Measurements from ENCODE around the gene LHPP.

Gene LHPP

GRCh38 chr10:124653311-124653710 lies 191.7 kb downstream of the LHPP start:
- Histone ChIP-seq H3K9ac (ENCODE audit: low read length) (no peak overlapping the region), H3K27ac (ENCODE audit: low read length) (no peak overlapping the region), H3K36me3 (ENCODE audit: control insufficient read depth, low read depth, low read length) (no peaks in the 10 kb centered on the region), H3K27me3 (ENCODE audit: control insufficient read depth, insufficient read depth, low read length) (no peaks in the 10 kb centered on the region), H3K9me3 (ENCODE audit: control insufficient read depth, low read depth, low read length) (no peaks in the 10 kb centered on the region), H3K4me3 (ENCODE audit: low read length) (no peak overlapping the region), H3K4me1 (ENCODE audit: control insufficient read depth, low read depth, low read length) (peaks cover 7% of the 10 kb centered on the region)

GRCh38 chr10:124653811-124654651 lies 192.4 kb downstream of the LHPP start:
- peaks cover 7% of the 10 kb centered on the region for H3K4me1 ChIP-seq (ENCODE audit: control insufficient read depth, low read depth, low read length)
- H3K36me3 ChIP-seq (ENCODE audit: control insufficient read depth, low read depth, low read length) = no peaks in the 10 kb centered on the region
- H3K27ac ChIP-seq (ENCODE audit: low read length) = no peak overlapping the region
- H3K9me3 ChIP-seq (ENCODE audit: control insufficient read depth, low read depth, low read length) = no peaks in the 10 kb centered on the region
- no peaks in the 10 kb centered on the region for H3K27me3 ChIP-seq (ENCODE audit: control insufficient read depth, insufficient read depth, low read length)
- no peak overlapping the region for H3K4me3 ChIP-seq (ENCODE audit: low read length)
- no peak overlapping the region for H3K9ac ChIP-seq (ENCODE audit: low read length)

GRCh38 chr10:124654686-124655085 lies 193.1 kb downstream of the LHPP start:
- no peak overlapping the region for H3K9ac ChIP-seq (ENCODE audit: low read length)
- H3K4me3 ChIP-seq (ENCODE audit: low read length) = no peak overlapping the region
- H3K9me3 ChIP-seq (ENCODE audit: control insufficient read depth, low read depth, low read length) = no peaks in the 10 kb centered on the region
- no peaks in the 10 kb centered on the region for H3K36me3 ChIP-seq (ENCODE audit: control insufficient read depth, low read depth, low read length)
- H3K27ac ChIP-seq (ENCODE audit: low read length) = no peak overlapping the region
- H3K27me3 ChIP-seq (ENCODE audit: control insufficient read depth, insufficient read depth, low read length) = no peaks in the 10 kb centered on the region
- H3K4me1 ChIP-seq (ENCODE audit: control insufficient read depth, low read depth, low read length) = peaks cover 7% of the 10 kb centered on the region

GRCh38 chr10:124655191-124656112 lies 193.8 kb downstream of the LHPP start:
- Histone ChIP-seq H3K4me1 (ENCODE audit: control insufficient read depth, low read depth, low read length) (peaks cover 4% of the 10 kb centered on the region), H3K9me3 (ENCODE audit: control insufficient read depth, low read depth, low read length) (no peaks in the 10 kb centered on the region), H3K4me3 (ENCODE audit: low read length) (no peak overlapping the region), H3K27ac (ENCODE audit: low read length) (no peak overlapping the region), H3K36me3 (ENCODE audit: control insufficient read depth, low read depth, low read length) (no peaks in the 10 kb centered on the region), H3K27me3 (ENCODE audit: control insufficient read depth, insufficient read depth, low read length) (no peaks in the 10 kb centered on the region), H3K9ac (ENCODE audit: low read length) (no peak overlapping the region)

GRCh38 chr10:124656113-124656490 lies 194.5 kb downstream of the LHPP start:
- Histone ChIP-seq H3K4me3 (ENCODE audit: low read length) (no peak overlapping the region), H3K27me3 (ENCODE audit: control insufficient read depth, insufficient read depth, low read length) (no peaks in the 10 kb centered on the region), H3K9ac (ENCODE audit: low read length) (no peak overlapping the region), H3K27ac (ENCODE audit: low read length) (no peak overlapping the region), H3K9me3 (ENCODE audit: control insufficient read depth, low read depth, low read length) (no peaks in the 10 kb centered on the region), H3K4me1 (ENCODE audit: control insufficient read depth, low read depth, low read length) (no peaks in the 10 kb centered on the region), H3K36me3 (ENCODE audit: control insufficient read depth, low read depth, low read length) (no peaks in the 10 kb centered on the region)

- no peaks in the 10 kb centered on the region for H3K4me1 ChIP-seq (ENCODE audit: control insufficient read depth, low read depth, low read length)
- no peaks in the 10 kb centered on the region for H3K27me3 ChIP-seq (ENCODE audit: control insufficient read depth, insufficient read depth, low read length)
- no peak overlapping the region for H3K4me3 ChIP-seq (ENCODE audit: low read length)
- no peak overlapping the region for H3K27ac ChIP-seq (ENCODE audit: low read length)
- H3K9ac ChIP-seq (ENCODE audit: low read length) = no peak overlapping the region
- H3K9me3 ChIP-seq (ENCODE audit: control insufficient read depth, low read depth, low read length) = no peaks in the 10 kb centered on the region
- H3K36me3 ChIP-seq (ENCODE audit: control insufficient read depth, low read depth, low read length) = no peaks in the 10 kb centered on the region
Measured at GRCh38 chr10:124656541-124656940, 194.9 kb downstream of the LHPP start.

- Histone ChIP-seq H3K27ac (ENCODE audit: low read length) (no peak overlapping the region), H3K9me3 (ENCODE audit: control insufficient read depth, low read depth, low read length) (no peaks in the 10 kb centered on the region), H3K9ac (ENCODE audit: low read length) (no peak overlapping the region), H3K4me1 (ENCODE audit: control insufficient read depth, low read depth, low read length) (no peaks in the 10 kb centered on the region), H3K27me3 (ENCODE audit: control insufficient read depth, insufficient read depth, low read length) (no peaks in the 10 kb centered on the region), H3K36me3 (ENCODE audit: control insufficient read depth, low read depth, low read length) (no peaks in the 10 kb centered on the region), H3K4me3 (ENCODE audit: low read length) (no peak overlapping the region)
Measured at GRCh38 chr10:124657806-124658205, 196.2 kb downstream of the LHPP start.

- Histone ChIP-seq H3K4me3 (ENCODE audit: low read length) (no peak overlapping the region), H3K36me3 (ENCODE audit: control insufficient read depth, low read depth, low read length) (no peaks in the 10 kb centered on the region), H3K9ac (ENCODE audit: low read length) (no peak overlapping the region), H3K4me1 (ENCODE audit: control insufficient read depth, low read depth, low read length) (no peaks in the 10 kb centered on the region), H3K27me3 (ENCODE audit: control insufficient read depth, insufficient read depth, low read length) (no peaks in the 10 kb centered on the region), H3K9me3 (ENCODE audit: control insufficient read depth, low read depth, low read length) (no peaks in the 10 kb centered on the region), H3K27ac (ENCODE audit: low read length) (no peak overlapping the region)
Measured at GRCh38 chr10:124658591-124659242, 197.1 kb downstream of the LHPP start.

- Histone ChIP-seq H3K27ac (ENCODE audit: low read length) (no peak overlapping the region), H3K9ac (ENCODE audit: low read length) (no peak overlapping the region), H3K27me3 (ENCODE audit: control insufficient read depth, insufficient read depth, low read length) (no peaks in the 10 kb centered on the region), H3K4me1 (ENCODE audit: control insufficient read depth, low read depth, low read length) (no peaks in the 10 kb centered on the region), H3K9me3 (ENCODE audit: control insufficient read depth, low read depth, low read length) (no peaks in the 10 kb centered on the region), H3K36me3 (ENCODE audit: control insufficient read depth, low read depth, low read length) (no peaks in the 10 kb centered on the region), H3K4me3 (ENCODE audit: low read length) (no peak overlapping the region)
Measured at GRCh38 chr10:124659380-124659779, 197.8 kb downstream of the LHPP start.

GRCh38 chr10:124660404-124661125 lies 198.9 kb downstream of the LHPP start:
- H3K9ac ChIP-seq (ENCODE audit: low read length) = no peak overlapping the region
- H3K27ac ChIP-seq (ENCODE audit: low read length) = no peak overlapping the region
- no peaks in the 10 kb centered on the region for H3K4me1 ChIP-seq (ENCODE audit: control insufficient read depth, low read depth, low read length)
- no peaks in the 10 kb centered on the region for H3K36me3 ChIP-seq (ENCODE audit: control insufficient read depth, low read depth, low read length)
- no peaks in the 10 kb centered on the region for H3K27me3 ChIP-seq (ENCODE audit: control insufficient read depth, insufficient read depth, low read length)
- no peak overlapping the region for H3K4me3 ChIP-seq (ENCODE audit: low read length)
- H3K9me3 ChIP-seq (ENCODE audit: control insufficient read depth, low read depth, low read length) = no peaks in the 10 kb centered on the region

GRCh38 chr10:124661660-124662180 lies 200.1 kb downstream of the LHPP start:
- H3K27ac ChIP-seq (ENCODE audit: low read length) = no peak overlapping the region
- no peak overlapping the region for H3K4me3 ChIP-seq (ENCODE audit: low read length)

More at GRCh38 chr10:124661660-124662180, 200.1 kb downstream of the LHPP start:
- H3K27me3 ChIP-seq (ENCODE audit: control insufficient read depth, insufficient read depth, low read length) = no peaks in the 10 kb centered on the region
- no peak overlapping the region for H3K9ac ChIP-seq (ENCODE audit: low read length)
- H3K36me3 ChIP-seq (ENCODE audit: control insufficient read depth, low read depth, low read length) = no peaks in the 10 kb centered on the region
- H3K9me3 ChIP-seq (ENCODE audit: control insufficient read depth, low read depth, low read length) = no peaks in the 10 kb centered on the region
- H3K4me1 ChIP-seq (ENCODE audit: control insufficient read depth, low read depth, low read length) = no peaks in the 10 kb centered on the region
